GM12878 (cell line): ENCODE data around the gene KDM4C. TPM values are rescaled to one million over a fixed set of nuclear protein-coding genes. Genes with fewer than 3 reads are reported as not detected.

Source experiments
- CREB1 ChIP-seq: IDR thresholded peaks from 2 replicates; pipeline ENCODE4 v1.6.1; 2012; ENCODE audit warnings: low read depth, mild to moderate bottlenecking, inconsistent platforms
- CREM ChIP-seq: IDR thresholded peaks from 2 replicates; pipeline ENCODE4 v1.6.1; 2014; ENCODE audit warnings: antibody characterized with exemption, low read depth
- E2F4 ChIP-seq: IDR thresholded peaks from 2 replicates; pipeline ENCODE4 v1.6.1; 2012; ENCODE audit warnings: low read depth, low read length, improper control_type of control experiment
- HDGF ChIP-seq: fragments of 450-650 bp; IDR thresholded peaks from 2 replicates; pipeline ENCODE4 v1.6.1; 2016; ENCODE audit warnings: antibody characterized with exemption
- MEF2B ChIP-seq: fragments of 450-650 bp; IDR thresholded peaks from 2 replicates; pipeline ENCODE4 v1.6.1; 2018; ENCODE audit warnings: mild to moderate bottlenecking, moderate library complexity; ENCODE audit not compliant: partially characterized antibody, poor library complexity, severe bottlenecking
- MYB ChIP-seq: fragments of 150-350 bp; IDR thresholded peaks from 2 replicates; pipeline ENCODE4 v1.6.1; 2014; ENCODE audit warnings: mild to moderate bottlenecking, low read depth, low read length, borderline replicate concordance
- MYC ChIP-seq: IDR thresholded peaks from 2 replicates; pipeline ENCODE4 v1.6.1; 2011; ENCODE audit warnings: mild to moderate bottlenecking, low read length, moderate library complexity, inconsistent platforms; ENCODE audit not compliant: insufficient read depth, insufficient replicate concordance, insufficient read length, severe bottlenecking
- NFYB ChIP-seq: IDR thresholded peaks from 2 replicates; pipeline ENCODE4 v1.6.1; 2011; ENCODE audit warnings: low read depth, mild to moderate bottlenecking, low read length, improper control_type of control experiment, moderate library complexity; ENCODE audit not compliant: insufficient read depth
- PKNOX1 ChIP-seq: fragments of 450-650 bp; IDR thresholded peaks from 2 replicates; pipeline ENCODE4 v1.6.1; 2016; ENCODE audit warnings: mild to moderate bottlenecking
- POLR2AphosphoS5 ChIP-seq: IDR thresholded peaks from 2 replicates; pipeline ENCODE4 v1.6.1; 2011; ENCODE audit warnings: mild to moderate bottlenecking, low read length, inconsistent platforms
- RELA ChIP-seq: fragments of 450-650 bp; IDR thresholded peaks from 2 replicates; pipeline ENCODE4 v1.8.0; 2014; ENCODE audit warnings: borderline replicate concordance; ENCODE audit not compliant: partially characterized antibody
- RELB ChIP-seq: fragments of 450-650 bp; IDR thresholded peaks from 2 replicates; pipeline ENCODE4 v1.6.1; 2017; ENCODE audit warnings: low read depth, mild to moderate bottlenecking, moderate library complexity
- SP1 ChIP-seq: IDR thresholded peaks from one replicate; pipeline ENCODE4 v1.6.1; 2011; ENCODE audit warnings: low read depth, low read length
- SREBF1 ChIP-seq: IDR thresholded peaks from 2 replicates; pipeline ENCODE4 v1.6.1; 2012; ENCODE audit warnings: mild to moderate bottlenecking, low read length
- SUPT20H ChIP-seq: IDR thresholded peaks from 2 replicates; pipeline ENCODE4 v1.6.1; 2011; ENCODE audit warnings: low read depth, mild to moderate bottlenecking, low read length, moderate library complexity, borderline replicate concordance; ENCODE audit not compliant: control insufficient read depth
- TCF12 ChIP-seq: IDR thresholded peaks from 2 replicates; pipeline ENCODE4 v1.6.1; 2011; ENCODE audit warnings: low read depth, mild to moderate bottlenecking, low read length
- YY1 ChIP-seq: IDR thresholded peaks from 2 replicates; pipeline ENCODE4 v1.6.1; 2011; ENCODE audit warnings: low read depth, mild to moderate bottlenecking, low read length
- ZBTB4 ChIP-seq: fragments of 450-650 bp; formaldehyde crosslinking; IDR thresholded peaks from 2 replicates; pipeline ENCODE4 v1.4.0; 2022; ENCODE audit warnings: mild to moderate bottlenecking, moderate library complexity
- polyA plus RNA-seq, 11 experiments: library from polyadenylated mRNA; depleted of rRNA in 4 of 11; unstranded in 6 of 11; stranded (reverse) in 5 of 11; fragments of >200 nt; fragmentation: Nextera tagmentation in 4 of 11; fragmentation: Illumina TruSeq in 1 of 11; extraction: Ambion mirVana in 4 of 11; extraction: Trizol in 1 of 11; gene quantifications; 1 replicate in 1 of 11; 2 replicates in 10 of 11; pipeline versions ENCODE4 v1.2.1 to v1.2.3, GENCODE V29; 2011 to 2016; ENCODE audit warnings: inconsistent platforms in 2 of 11, missing spikeins in 2 of 11, low read depth in 1 of 11
- total RNA-seq, 4 experiments: library from RNA; depleted of rRNA in 3 of 4; stranded (reverse); fragments of >200 nt in 3 of 4; fragmentation: Illumina TruSeq in 1 of 4; extraction: Trizol in 1 of 4; gene quantifications; 2 replicates each; pipeline versions ENCODE4 v1.2.1 to v1.2.3, GENCODE V29; 2013 to 2021
- TF ChIP-seq, protein P1 (sequence below): fragments of 450-650 bp; IDR thresholded peaks from 2 replicates; pipeline ENCODE4 v1.6.1; 2017; ENCODE audit warnings: mild to moderate bottlenecking, moderate library complexity

KDM4C gene
- total and polyA plus RNA-seq, 10 of the 15 experiments (the other 5 are each of a cell fraction or from before 2014, with no cell fraction given) = 6.8 to 41.2 (median 20.1) TPM

GRCh38 chr9:6758498-6759184 is 868 bp downstream of the KDM4C start (continued):
- TF ChIP-seq, protein P1, sequence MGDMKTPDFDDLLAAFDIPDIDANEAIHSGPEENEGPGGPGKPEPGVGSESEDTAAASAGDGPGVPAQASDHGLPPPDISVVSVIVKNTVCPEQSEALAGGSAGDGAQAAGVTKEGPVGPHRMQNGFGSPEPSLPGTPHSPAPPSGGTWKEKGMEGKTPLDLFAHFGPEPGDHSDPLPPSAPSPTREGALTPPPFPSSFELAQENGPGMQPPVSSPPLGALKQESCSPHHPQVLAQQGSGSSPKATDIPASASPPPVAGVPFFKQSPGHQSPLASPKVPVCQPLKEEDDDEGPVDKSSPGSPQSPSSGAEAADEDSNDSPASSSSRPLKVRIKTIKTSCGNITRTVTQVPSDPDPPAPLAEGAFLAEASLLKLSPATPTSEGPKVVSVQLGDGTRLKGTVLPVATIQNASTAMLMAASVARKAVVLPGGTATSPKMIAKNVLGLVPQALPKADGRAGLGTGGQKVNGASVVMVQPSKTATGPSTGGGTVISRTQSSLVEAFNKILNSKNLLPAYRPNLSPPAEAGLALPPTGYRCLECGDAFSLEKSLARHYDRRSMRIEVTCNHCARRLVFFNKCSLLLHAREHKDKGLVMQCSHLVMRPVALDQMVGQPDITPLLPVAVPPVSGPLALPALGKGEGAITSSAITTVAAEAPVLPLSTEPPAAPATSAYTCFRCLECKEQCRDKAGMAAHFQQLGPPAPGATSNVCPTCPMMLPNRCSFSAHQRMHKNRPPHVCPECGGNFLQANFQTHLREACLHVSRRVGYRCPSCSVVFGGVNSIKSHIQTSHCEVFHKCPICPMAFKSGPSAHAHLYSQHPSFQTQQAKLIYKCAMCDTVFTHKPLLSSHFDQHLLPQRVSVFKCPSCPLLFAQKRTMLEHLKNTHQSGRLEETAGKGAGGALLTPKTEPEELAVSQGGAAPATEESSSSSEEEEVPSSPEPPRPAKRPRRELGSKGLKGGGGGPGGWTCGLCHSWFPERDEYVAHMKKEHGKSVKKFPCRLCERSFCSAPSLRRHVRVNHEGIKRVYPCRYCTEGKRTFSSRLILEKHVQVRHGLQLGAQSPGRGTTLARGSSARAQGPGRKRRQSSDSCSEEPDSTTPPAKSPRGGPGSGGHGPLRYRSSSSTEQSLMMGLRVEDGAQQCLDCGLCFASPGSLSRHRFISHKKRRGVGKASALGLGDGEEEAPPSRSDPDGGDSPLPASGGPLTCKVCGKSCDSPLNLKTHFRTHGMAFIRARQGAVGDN = no peak
- no peak for TF ChIP-seq MYC
- TF ChIP-seq MYB = no peak
- peak; percentile 43; the same call in 1 of the 2 replicates for TF ChIP-seq RELB
- no peak for TF ChIP-seq ZBTB4
- TF ChIP-seq E2F4 = no peak
- no peak for TF ChIP-seq PKNOX1
- peak; percentile 67 for TF ChIP-seq POLR2AphosphoS5
- TF ChIP-seq YY1 = peak; percentile 7; the same call in 1 of the 2 replicates
- no peak for TF ChIP-seq RELA
- no peak for TF ChIP-seq CREM
- TF ChIP-seq SREBF1 = no peak
- no peak for TF ChIP-seq SUPT20H
- no peak for TF ChIP-seq TCF12
- TF ChIP-seq CREB1 = 0 out of 2 replicates have a peak, but pooled peaks have one; percentile 21
- TF ChIP-seq HDGF = peak; percentile 35; the same call in 1 of the 2 replicates
- TF ChIP-seq NFYB = no peak
- TF ChIP-seq SP1 = no peak
- no peak for TF ChIP-seq MEF2B
